K562 (cell line): ENCODE measurements around the gene COX18. TPM values are rescaled to one million over a fixed set of nuclear protein-coding genes. Genes with fewer than 3 reads are reported as not detected.

Experiments
- C11orf30 ChIP-seq: fragments of 450-650 bp; IDR thresholded peaks from 2 replicates; pipeline ENCODE4 v1.6.1; 2016; ENCODE audit warnings: low read depth, mild to moderate bottlenecking
- CBX2 ChIP-seq: fragments of 200-600 bp; sonication (generic); IDR thresholded peaks from one replicate; pipeline ENCODE4 v1.6.1; 2012; ENCODE audit warnings: mild to moderate bottlenecking, low read length, inconsistent platforms; ENCODE audit not compliant: insufficient read depth, poor library complexity, severe bottlenecking
- E2F5 ChIP-seq: sonication (generic); formaldehyde crosslinking; IDR thresholded peaks from 2 replicates; pipeline ENCODE4 v1.8.0; 2022; ENCODE audit warnings: mild to moderate bottlenecking, missing genetic modification reagents
- FOXP4 ChIP-seq: sonication (generic); formaldehyde crosslinking; IDR thresholded peaks from 2 replicates; pipeline ENCODE4 v1.8.0; 2022; ENCODE audit warnings: mild to moderate bottlenecking, missing genetic modification reagents, borderline replicate concordance
- GATA2 ChIP-seq: sonication (generic); formaldehyde crosslinking; IDR thresholded peaks from 2 replicates; pipeline ENCODE4 v1.4.0; 2020; ENCODE audit warnings: mild to moderate bottlenecking, missing genetic modification reagents
- NONO ChIP-seq, 2 experiments: fragments of 200-400 bp in 1 of 2; fragments of 450-650 bp in 1 of 2; formaldehyde crosslinking in 1 of 2; IDR thresholded peaks; 2 replicates each; pipeline ENCODE4 v1.6.1; 2017; ENCODE audit warnings: low read depth in 2 of 2, mild to moderate bottlenecking in 2 of 2, moderate library complexity in 2 of 2, low read length in 1 of 2
- PRDM10 ChIP-seq: fragments of 450-650 bp; IDR thresholded peaks from 2 replicates; pipeline ENCODE4 v1.6.1; 2018; ENCODE audit not compliant: partially characterized antibody
- RBFOX2 ChIP-seq: fragments of 200-400 bp; formaldehyde crosslinking; IDR thresholded peaks from 2 replicates; pipeline ENCODE4 v1.6.1; 2017; ENCODE audit warnings: low read depth, mild to moderate bottlenecking, low read length, moderate library complexity
- RBM34 ChIP-seq: fragments of 200-400 bp; formaldehyde crosslinking; IDR thresholded peaks from 2 replicates; pipeline ENCODE4 v1.6.1; 2018; ENCODE audit warnings: low read length, borderline replicate concordance; ENCODE audit not compliant: insufficient read depth
- TRIM28 ChIP-seq: fragments of 450-650 bp; IDR thresholded peaks from 2 replicates; pipeline ENCODE4 v1.6.1; 2017
- ZC3H8 ChIP-seq: fragments of 450-650 bp; IDR thresholded peaks from 2 replicates; pipeline ENCODE4 v1.6.1; 2017
- ZHX1 ChIP-seq: fragments of 150-350 bp; conservative IDR thresholded peaks from 2 replicates; pipeline ENCODE4 v1.6.1; 2014; ENCODE audit warnings: low read length
- ZKSCAN8 ChIP-seq: fragments of 200-800 bp; sonication (Bioruptor generic); IDR thresholded peaks from 2 replicates; pipeline ENCODE4 v1.6.1; 2016; ENCODE audit warnings: missing genetic modification characterization, missing compliant biosample characterization
- ZNF384 ChIP-seq: IDR thresholded peaks from 2 replicates; pipeline ENCODE4 v1.6.1; 2012; ENCODE audit warnings: low read depth, low read length, improper control_type of control experiment
- ZNF512 ChIP-seq: IDR thresholded peaks from 2 replicates; pipeline ENCODE4 v1.6.1; 2016; ENCODE audit warnings: missing genetic modification characterization, missing compliant biosample characterization
- ZNF561 ChIP-seq: fragments of 450-650 bp; formaldehyde crosslinking; conservative IDR thresholded peaks from 2 replicates; pipeline ENCODE4 v1.4.0; 2020; ENCODE audit warnings: mild to moderate bottlenecking, moderate library complexity
- polyA plus RNA-seq, 8 experiments: library from polyadenylated mRNA; depleted of rRNA in 4 of 8; stranded (reverse) in 5 of 8; unstranded in 3 of 8; fragments of >200 nt; fragmentation: Nextera tagmentation in 2 of 8; fragmentation: Illumina TruSeq in 1 of 8; extraction: Ambion mirVana in 2 of 8; extraction: Trizol in 1 of 8; gene quantifications; 2 replicates each; pipeline versions ENCODE4 v1.2.1 to v1.2.3, GENCODE V29; 2011 to 2014; ENCODE audit warnings: inconsistent platforms in 1 of 8, missing spikeins in 1 of 8
- total RNA-seq, 7 experiments: library from RNA; depleted of rRNA in 6 of 7; stranded (reverse); fragments of >200 nt in 6 of 7; fragmentation: Illumina TruSeq in 2 of 7; extraction: Trizol in 2 of 7; gene quantifications; 2 replicates each; pipeline versions ENCODE4 v1.2.1 to v1.2.3, GENCODE V29; 2011 to 2021; ENCODE audit warnings: low replicate concordance in 1 of 7

COX18 gene
- total and polyA plus RNA-seq, 9 of the 15 experiments (the other 6 are each of a cell fraction or from before 2014, with no cell fraction given), result 7.0 to 21.3 (median 14.7) TPM

GRCh38 chr4:73069338-73070073 lies at the start of gene COX18 (continued):
- TF ChIP-seq RBFOX2, result peak; percentile 98
- 0 out of 2 replicates have a peak, but pooled peaks have one; percentile 80 for TF ChIP-seq ZC3H8
- 0 out of 2 replicates have a peak, but pooled peaks have one; percentile 3 for TF ChIP-seq ZNF384
- peak; percentile 79 for TF ChIP-seq C11orf30
- peak; percentile 98 for TF ChIP-seq PRDM10
- TF ChIP-seq E2F5, result peak; percentile 93
- no peak for TF ChIP-seq CBX2
- TF ChIP-seq GATA2 (CRISPR knock-in tag), result no peak
- TF ChIP-seq ZHX1, result 0 out of 2 replicates have a peak, but pooled peaks have one; percentile 79
- TF ChIP-seq ZKSCAN8 (CRISPR knock-in tag), result no peak
- no peak for TF ChIP-seq ZNF512 (tag)
- no peak; the same call in 1 of the 2 replicates for TF ChIP-seq FOXP4 (CRISPR knock-in tag)
- no peak for TF ChIP-seq RBM34
- no peak for TF ChIP-seq ZNF561 (CRISPR knock-in tag)
- no peak for TF ChIP-seq TRIM28
- TF ChIP-seq NONO (IDR thresholded peaks at IDR 0.05; ENCODE audit: low read depth in 2 of 2, low read length in 1 of 2), result peak; percentile 67 to 94; a peak in 3 of 4 replicates
